ENCODE measurements around the gene TYRP1. TPM values are rescaled to one million over a fixed set of nuclear protein-coding genes. Genes with fewer than 3 reads are reported as not detected.

Gene TYRP1
- total RNA-seq, 2 experiments from 2014 or later: not detected

GRCh38 chr9:12723409-12724028, 30.3 kb downstream of the TYRP1 start:
- H3K27me3 Mint-ChIP-seq: no peaks in the 10 kb centered on the region
- ChIA-PET POLR2A (no interaction called here), CTCF (interaction anchor here (1.0 kb wide), 1 partner anchor 11 kb away, joined by 3 read pairs; no protein-coding TSS in a partner anchor)
- no peaks in the 10 kb centered on the region for H3K36me3 Mint-ChIP-seq (ENCODE audit: low read depth)
- intact Hi-C loops (cut with micrococcal nuclease): no loop called here
- H3K4me1 Mint-ChIP-seq (ENCODE audit: low read depth): no peaks in the 10 kb centered on the region
- ATAC-seq: no peak
- DNase-seq: no peak
- no peak for TF ChIP-seq CTCF (IDR thresholded peaks at IDR 0.05)
- H3K4me3 Mint-ChIP-seq: no peak overlapping the region
- peaks cover 11% of the 10 kb centered on the region for H3K9me3 Mint-ChIP-seq
- no peak overlapping the region for H3K27ac Mint-ChIP-seq

- Mint-ChIP-seq H3K9me3 (peaks cover 18% of the 10 kb centered on the region), H3K36me3 (ENCODE audit: low read depth) (no peaks in the 10 kb centered on the region), H3K27me3 (no peaks in the 10 kb centered on the region), H3K27ac (no peak overlapping the region), H3K4me1 (ENCODE audit: low read depth) (no peaks in the 10 kb centered on the region), H3K4me3 (no peak overlapping the region)
- ATAC-seq (no peak), DNase-seq (no peak)
- ChIA-PET CTCF (no interaction called here), POLR2A (no interaction called here)
- intact Hi-C loops (cut with micrococcal nuclease): no loop called here
- TF ChIP-seq CTCF (IDR thresholded peaks at IDR 0.05): no peak
These were observed 33.6 kb downstream of the TYRP1 start for GRCh38 chr9:12726795-12727194.

- intact Hi-C loops (cut with micrococcal nuclease): no loop called here
- H3K4me1 Mint-ChIP-seq (ENCODE audit: low read depth): no peaks in the 10 kb centered on the region
- DNase-seq (no peak), ATAC-seq (no peak)
- no peak overlapping the region for H3K4me3 Mint-ChIP-seq
- peaks cover 24% of the 10 kb centered on the region for H3K9me3 Mint-ChIP-seq
- no peaks in the 10 kb centered on the region for H3K27me3 Mint-ChIP-seq
- CTCF ChIA-PET: no interaction called here
- no peaks in the 10 kb centered on the region for H3K36me3 Mint-ChIP-seq (ENCODE audit: low read depth)
- TF ChIP-seq CTCF (IDR thresholded peaks at IDR 0.05): no peak
- POLR2A ChIA-PET: no interaction called here
- H3K27ac Mint-ChIP-seq: no peak overlapping the region
These were observed 37.0 kb downstream of the TYRP1 start for GRCh38 chr9:12730198-12730597.

GRCh38 chr9:12730927-12731326, 37.7 kb downstream of the TYRP1 start:
- TF ChIP-seq CTCF (IDR thresholded peaks at IDR 0.05): no peak
- Mint-ChIP-seq H3K4me1 (ENCODE audit: low read depth) (no peaks in the 10 kb centered on the region), H3K4me3 (no peak overlapping the region), H3K27ac (no peak overlapping the region), H3K27me3 (no peaks in the 10 kb centered on the region), H3K36me3 (ENCODE audit: low read depth) (no peaks in the 10 kb centered on the region), H3K9me3 (peaks cover 24% of the 10 kb centered on the region)
- DNase-seq: no peak
- ChIA-PET CTCF (no interaction called here), POLR2A (no interaction called here)
- intact Hi-C loops (cut with micrococcal nuclease): no loop called here
- ATAC-seq: no peak

- intact Hi-C loops (cut with micrococcal nuclease): no loop called here
- H3K36me3 Mint-ChIP-seq (ENCODE audit: low read depth): no peaks in the 10 kb centered on the region
- no peaks in the 10 kb centered on the region for H3K27me3 Mint-ChIP-seq
- no peak for TF ChIP-seq CTCF (IDR thresholded peaks at IDR 0.05)
- ATAC-seq (no peak), DNase-seq (no peak)
- no peak overlapping the region for H3K27ac Mint-ChIP-seq
- CTCF ChIA-PET: no interaction called here
- POLR2A ChIA-PET: interaction anchor here (0.7 kb wide), 1 partner anchor 636 kb away, joined by 3 read pairs; no protein-coding TSS in a partner anchor
- H3K9me3 Mint-ChIP-seq: peaks cover 24% of the 10 kb centered on the region
- no peak overlapping the region for H3K4me3 Mint-ChIP-seq
- H3K4me1 Mint-ChIP-seq (ENCODE audit: low read depth): no peaks in the 10 kb centered on the region
These were observed 39.8 kb downstream of the TYRP1 start for GRCh38 chr9:12732971-12733370.

Data from activated CD8-positive, alpha-beta T cell treated with anti-CD3 and anti-CD28 coated beads for 36 hours (primary cell).